ENCODE data around the gene TCP1. TPM values are rescaled to one million over a fixed set of nuclear protein-coding genes. Genes with fewer than 3 reads are reported as not detected.
"Not testable (repeated sequence)": the region's sequence is repeated elsewhere in the genome, so short reads cannot be mapped to it uniquely, and the experiment has no call there.

Gene TCP1
- total RNA-seq, 1 donor from 2014 or later, result 373 TPM

GRCh38 chr6:159739341-159739740 is 50.1 kb downstream of the TCP1 start:
- DNase-seq (ENCODE audit: low read depth, low spot score), result no peak

GRCh38 chr6:159736908-159737307 is 52.5 kb downstream of the TCP1 start:
- no peak for DNase-seq (ENCODE audit: low read depth, low spot score)

GRCh38 chr6:159733395-159733794 is 56.0 kb downstream of the TCP1 start:
- not testable (repeated sequence) for DNase-seq (ENCODE audit: low read depth, low spot score)

GRCh38 chr6:159732550-159732949 is 56.9 kb downstream of the TCP1 start:
- DNase-seq (ENCODE audit: low read depth, low spot score), result not testable (repeated sequence)

- DNase-seq (ENCODE audit: low read depth, low spot score), result no peak
Observed at GRCh38 chr6:159730332-159730676, 59.1 kb downstream of the TCP1 start.

- DNase-seq (ENCODE audit: low read depth, low spot score), result no peak
Observed at GRCh38 chr6:159729598-159730331, 59.6 kb downstream of the TCP1 start.

- DNase-seq (ENCODE audit: low read depth, low spot score), result no peak
Observed at GRCh38 chr6:159728531-159728964, 60.9 kb downstream of the TCP1 start.

Other genes with a start within 250 kb of the TCP1 start
- 167 and 424 TPM in 2 replicates for gene SOD2, start 96.4 kb downstream of the TCP1 start, total RNA-seq
- gene WTAP, start 62.1 kb downstream of the TCP1 start, total RNA-seq, result 99.9 and 109 TPM in 2 replicates
- gene ACAT2, start 27.6 kb downstream of the TCP1 start, total RNA-seq, result 89.4 and 94.0 TPM in 2 replicates
- 80.0 and 147 TPM in 2 replicates for gene MRPL18, start 865 bp upstream of the TCP1 start, total RNA-seq
- 0.11 TPM in 1 of 2 replicates, not detected in the other for gene PNLDC1, start 10.7 kb upstream of the TCP1 start, total RNA-seq
- not detected in 2 replicates for gene MAS1, start 101.4 kb upstream of the TCP1 start, total RNA-seq
- 63.2 and 72.4 TPM in 2 replicates for gene IGF2R, start 179.5 kb upstream of the TCP1 start, total RNA-seq

Measured in pulmonary artery endothelial cell (primary cell).